Fibroblast of mammary gland (primary cell): ENCODE data around the gene PSG11.
A peak's percentile ranks its signal among the peaks of the same experiment; 100 is the strongest.

Experiments used
- DNase-seq: peaks from one replicate; pipeline ENCODE4 v3.0.0-alpha.2; 2010; ENCODE audit warnings: low read depth
- H3K4me3 ChIP-seq: 2 replicates; pipeline ENCODE4 v1.5.1; 2011; ENCODE audit warnings: low read depth, mild to moderate bottlenecking, low read length, moderate library complexity; ENCODE audit not compliant: control insufficient read depth
- CTCF ChIP-seq: conservative IDR thresholded peaks from 2 replicates; pipeline ENCODE4 v1.5.1; 2011; ENCODE audit warnings: low read depth, low read length, inconsistent platforms; ENCODE audit not compliant: control insufficient read depth, insufficient read depth

Gene PSG11

GRCh38 chr19:42965176-42965575, 61.1 kb downstream of the PSG11 start:
- H3K4me3 ChIP-seq: no peak overlapping the region
- DNase-seq: peak; percentile 50
- no peak for TF ChIP-seq CTCF

- TF ChIP-seq CTCF: no peak
- no peak for DNase-seq
- no peak overlapping the region for H3K4me3 ChIP-seq
Measured at GRCh38 chr19:42961119-42961518, 65.2 kb downstream of the PSG11 start.
